Measurements from ENCODE around the gene KNDC1.

- TF ChIP-seq CTCF (IDR thresholded peaks at IDR 0.05) (no peak), POLR2A (IDR thresholded peaks at IDR 0.05) (no peak)
Measured at GRCh38 chr10:133238466-133238804, 78.4 kb downstream of the KNDC1 start.

Data from Peyer's patch (tissue), 4 donors.